Loucy (cell line): ENCODE results near the gene SIAH1.
A peak's percentile ranks its signal among the peaks of the same experiment; 100 is the strongest.

Experiments
- H2AFZ ChIP-seq: fragments of 200-600 bp; sonication (generic); 2 replicates; pipeline ENCODE4 v1.6.0; 2016; ENCODE audit warnings: antibody characterized with exemption, mild to moderate bottlenecking, low read length, moderate library complexity
- H3F3A ChIP-seq: fragments of 200-600 bp; 2 replicates; pipeline ENCODE4 v1.6.0; 2016; ENCODE audit warnings: antibody characterized with exemption, low read depth, mild to moderate bottlenecking
- H3K27me3 ChIP-seq: fragments of 200-600 bp; sonication (generic); 2 replicates; pipeline ENCODE4 v1.6.1; 2014; ENCODE audit warnings: low read length, mild to moderate bottlenecking; ENCODE audit not compliant: insufficient read depth, poor library complexity, severe bottlenecking
- H3K36me3 ChIP-seq: fragments of 200-600 bp; sonication (generic); 2 replicates; pipeline ENCODE4 v1.6.1; 2016; ENCODE audit warnings: low read length; ENCODE audit not compliant: insufficient read depth
- H3K4me1 ChIP-seq: fragments of 200-600 bp; sonication (generic); 2 replicates; pipeline ENCODE4 v1.5.1; 2014; ENCODE audit warnings: low read length, mild to moderate bottlenecking; ENCODE audit not compliant: insufficient read depth, poor library complexity, severe bottlenecking
- H3K4me2 ChIP-seq: fragments of 200-600 bp; sonication (generic); 2 replicates; pipeline ENCODE4 v1.6.0; 2014; ENCODE audit warnings: antibody characterized with exemption, low read length, low read depth, mild to moderate bottlenecking; ENCODE audit not compliant: poor library complexity, severe bottlenecking
- H3K4me3 ChIP-seq: fragments of 200-600 bp; sonication (generic); 2 replicates; pipeline ENCODE4 v1.5.1; 2014; ENCODE audit warnings: low read length, mild to moderate bottlenecking, mixed read lengths; ENCODE audit not compliant: poor library complexity, severe bottlenecking
- H3K79me2 ChIP-seq: fragments of 200-600 bp; sonication (generic); 2 replicates; pipeline ENCODE4 v1.6.1; 2014; ENCODE audit warnings: low read length; ENCODE audit not compliant: insufficient read depth
- H3K9ac ChIP-seq: fragments of 200-600 bp; sonication (generic); 2 replicates; pipeline ENCODE4 v1.6.0; 2014; ENCODE audit warnings: mild to moderate bottlenecking, low read depth, low read length, moderate library complexity; ENCODE audit not compliant: poor library complexity, severe bottlenecking
- H3K9me2 ChIP-seq: fragments of 200-600 bp; sonication (generic); replicated peaks from 2 replicates; pipeline ENCODE4 v1.6.1; 2016; ENCODE audit warnings: low read depth, low read length, mixed read lengths
- H3K9me3 ChIP-seq: fragments of 200-600 bp; sonication (generic); 2 replicates; pipeline ENCODE4 v1.6.1; 2014; ENCODE audit warnings: mild to moderate bottlenecking, antibody characterized with exemption, low read length, low read depth; ENCODE audit not compliant: insufficient read depth
- H4K20me1 ChIP-seq: fragments of 200-600 bp; sonication (generic); 2 replicates; pipeline ENCODE4 v1.6.0; 2014; ENCODE audit warnings: antibody characterized with exemption, low read length, mild to moderate bottlenecking; ENCODE audit not compliant: insufficient read depth, poor library complexity, severe bottlenecking
- CTCF ChIP-seq: fragments of 200-600 bp; sonication (generic); conservative IDR thresholded peaks from 2 replicates; pipeline ENCODE4 v1.5.1; 2014; ENCODE audit warnings: mild to moderate bottlenecking, antibody characterized with exemption, low read length
- EZH2phosphoT487 ChIP-seq: fragments of 200-600 bp; IDR thresholded peaks from 2 replicates; pipeline ENCODE4 v1.6.1; 2018; ENCODE audit warnings: antibody characterized with exemption, mild to moderate bottlenecking, moderate library complexity, borderline replicate concordance

SIAH1 gene

GRCh38 chr16:48365025-48365600 lies 20.1 kb downstream of the SIAH1 start:
- TF ChIP-seq EZH2phosphoT487 (no peak), CTCF (no peak)
- Histone ChIP-seq H3K4me2 (peak overlapping the region; percentile 9), H3K4me1 (peaks cover 28% of the 10 kb centered on the region), H3F3A (no peaks in the 10 kb centered on the region), H4K20me1 (peaks cover 96% of the 10 kb centered on the region), H3K9me3 (no peaks in the 10 kb centered on the region), H3K4me3 (no peak overlapping the region), H3K27me3 (no peaks in the 10 kb centered on the region), H2AFZ (no peak overlapping the region), H3K36me3 (peaks cover 10% of the 10 kb centered on the region; the same call in 1 of the 2 replicates), H3K9ac (no peak overlapping the region), H3K79me2 (peaks cover 99% of the 10 kb centered on the region), H3K9me2 (no peaks in the 10 kb centered on the region)

- H3F3A ChIP-seq = no peaks in the 10 kb centered on the region
These were observed 23.6 kb downstream of the SIAH1 start for GRCh38 chr16:48361540-48362144.

GRCh38 chr16:48361012-48361411 lies 24.2 kb downstream of the SIAH1 start:
- no peak overlapping the region for H3K9ac ChIP-seq
- H3K4me1 ChIP-seq = peaks cover 9% of the 10 kb centered on the region
- no peaks in the 10 kb centered on the region for H3F3A ChIP-seq
- peaks cover 27% of the 10 kb centered on the region; the same call in 1 of the 2 replicates for H3K36me3 ChIP-seq
- H2AFZ ChIP-seq = no peak overlapping the region
- H3K9me2 ChIP-seq = no peaks in the 10 kb centered on the region
- peaks cover 99% of the 10 kb centered on the region for H3K79me2 ChIP-seq
- peaks cover 86% of the 10 kb centered on the region for H4K20me1 ChIP-seq
- H3K4me2 ChIP-seq = peak overlapping the region; percentile 43
- no peaks in the 10 kb centered on the region for H3K9me3 ChIP-seq
- TF ChIP-seq CTCF (no peak), EZH2phosphoT487 (no peak)
- no peak overlapping the region for H3K4me3 ChIP-seq
- no peaks in the 10 kb centered on the region for H3K27me3 ChIP-seq

More at GRCh38 chr16:48361540-48362144, 23.6 kb downstream of the SIAH1 start:
- Histone ChIP-seq H3K4me1 (peaks cover 15% of the 10 kb centered on the region), H3K27me3 (no peaks in the 10 kb centered on the region), H2AFZ (no peak overlapping the region), H3K79me2 (peaks cover 99% of the 10 kb centered on the region), H3K4me2 (peak overlapping the region; percentile 43), H3K9ac (no peak overlapping the region), H3K4me3 (no peak overlapping the region), H3K9me2 (no peaks in the 10 kb centered on the region), H4K20me1 (peaks cover 88% of the 10 kb centered on the region), H3K36me3 (peaks cover 23% of the 10 kb centered on the region; the same call in 1 of the 2 replicates), H3K9me3 (no peaks in the 10 kb centered on the region)
- TF ChIP-seq EZH2phosphoT487 (no peak), CTCF (no peak)
